ENCODE results near the gene SELENBP1. TPM values are rescaled to one million over a fixed set of nuclear protein-coding genes. Genes with fewer than 3 reads are reported as not detected.

SELENBP1 gene
- total and polyA plus RNA-seq, 9 of the 15 experiments (the other 6 are each of a cell fraction or from before 2014, with no cell fraction given) = 25.8 to 81.2 (median 47.1) TPM

- TF ChIP-seq ZC3H4 (CRISPR knock-in tag; IDR thresholded peaks at IDR 0.05; ENCODE audit: borderline replicate concordance) (no peak), KLF16 (IDR thresholded peaks at IDR 0.05) (0 out of 2 replicates have a peak, but pooled peaks have one; percentile 19), ZFX (CRISPR knock-in tag; IDR thresholded peaks at IDR 0.05) (peak; percentile 69), FOXM1 (IDR thresholded peaks at IDR 0.05; ENCODE audit: low read depth) (peak; percentile 13; the same call in 1 of the 2 replicates), FOXM1 (CRISPR knock-in tag; IDR thresholded peaks at IDR 0.05; ENCODE audit: low read depth) (no peak), ZNF431 (CRISPR knock-in tag; IDR thresholded peaks at IDR 0.05) (no peak), NFYB (IDR thresholded peaks at IDR 0.05; ENCODE audit: extremely low read depth, insufficient read length) (no peak), E2F6 (IDR thresholded peaks at IDR 0.05; ENCODE audit: borderline replicate concordance in 1 of 2, extremely low read depth in 1 of 2, insufficient read depth in 1 of 2, insufficient read length in 1 of 2, low read depth in 1 of 2, low read length in 1 of 2, poor library complexity in 1 of 2, severe bottlenecking in 1 of 2) (peak in 1 of 2 experiments; percentile 14), ARID1B (IDR thresholded peaks at IDR 0.05) (peak; percentile 65), ZNF740 (CRISPR knock-in tag; IDR thresholded peaks at IDR 0.05) (no peak), ZNF740 (tag; IDR thresholded peaks at IDR 0.05) (0 out of 4 replicates have a peak, but pooled peaks of 1 of the 2 experiments have one; percentile 30), TOE1 (IDR thresholded peaks at IDR 0.05; ENCODE audit: borderline replicate concordance) (0 out of 2 replicates have a peak, but pooled peaks have one; percentile 29), TOE1 (CRISPR knock-in tag; IDR thresholded peaks at IDR 0.05; ENCODE audit: borderline replicate concordance, low read depth) (no peak), NEUROD1 (IDR thresholded peaks at IDR 0.05; ENCODE audit: borderline replicate concordance, low read depth, low read length, partially characterized antibody) (peak; percentile 69), MYNN (IDR thresholded peaks at IDR 0.05) (peak; percentile 26; the same call in 1 of the 2 replicates), MYNN (CRISPR knock-in tag; IDR thresholded peaks at IDR 0.05) (no peak), REST (IDR thresholded peaks at IDR 0.05; ENCODE audit: borderline replicate concordance) (0 out of 2 replicates have a peak, but pooled peaks have one; percentile 11), REST (CRISPR knock-in tag; IDR thresholded peaks at IDR 0.05; ENCODE audit: low read depth) (no peak)
These were observed 2.1 kb downstream of the SELENBP1 start (continued) for GRCh38 chr1:151370211-151370911.
